NB4 (cell line): Measurements from ENCODE around the gene RTF2.

Experiments used
- MAX ChIP-seq: IDR thresholded peaks from 2 replicates; pipeline ENCODE4 v1.6.1; 2011; ENCODE audit warnings: low read depth, low read length
- MYC ChIP-seq: IDR thresholded peaks from 2 replicates; pipeline ENCODE4 v1.6.1; 2011; ENCODE audit warnings: low read depth, low read length
- POLR2A ChIP-seq: IDR thresholded peaks from 2 replicates; pipeline ENCODE4 v1.6.1; 2011; ENCODE audit warnings: mild to moderate bottlenecking; ENCODE audit not compliant: insufficient read length; ENCODE audit errors: extremely low read depth
- TF ChIP-seq, protein P1 (sequence below): IDR thresholded peaks from one replicate; pipeline ENCODE4 v1.5.1; 2012; ENCODE audit warnings: low read depth, low read length

DNA sequence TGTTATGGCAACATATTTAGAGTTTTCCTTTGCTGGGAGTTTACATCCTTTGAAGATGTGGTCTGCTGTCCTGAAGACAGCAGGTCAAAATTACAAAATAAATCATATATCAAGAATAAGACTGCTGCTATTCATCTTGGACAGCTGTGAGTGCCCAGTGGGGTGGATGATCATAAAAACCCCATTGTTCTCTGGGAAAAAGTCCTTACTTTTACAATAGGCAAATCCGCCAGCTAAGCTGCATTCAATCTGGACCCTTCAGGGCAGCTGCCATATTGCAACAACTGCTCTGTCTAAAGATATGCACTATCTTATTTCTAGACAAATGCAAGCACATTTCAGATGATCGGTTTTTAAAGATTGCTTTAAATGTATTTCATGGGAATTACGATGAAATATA is 37.0 kb upstream of the RTF2 start:
- TF ChIP-seq POLR2A: no peak
- TF ChIP-seq, protein P1, sequence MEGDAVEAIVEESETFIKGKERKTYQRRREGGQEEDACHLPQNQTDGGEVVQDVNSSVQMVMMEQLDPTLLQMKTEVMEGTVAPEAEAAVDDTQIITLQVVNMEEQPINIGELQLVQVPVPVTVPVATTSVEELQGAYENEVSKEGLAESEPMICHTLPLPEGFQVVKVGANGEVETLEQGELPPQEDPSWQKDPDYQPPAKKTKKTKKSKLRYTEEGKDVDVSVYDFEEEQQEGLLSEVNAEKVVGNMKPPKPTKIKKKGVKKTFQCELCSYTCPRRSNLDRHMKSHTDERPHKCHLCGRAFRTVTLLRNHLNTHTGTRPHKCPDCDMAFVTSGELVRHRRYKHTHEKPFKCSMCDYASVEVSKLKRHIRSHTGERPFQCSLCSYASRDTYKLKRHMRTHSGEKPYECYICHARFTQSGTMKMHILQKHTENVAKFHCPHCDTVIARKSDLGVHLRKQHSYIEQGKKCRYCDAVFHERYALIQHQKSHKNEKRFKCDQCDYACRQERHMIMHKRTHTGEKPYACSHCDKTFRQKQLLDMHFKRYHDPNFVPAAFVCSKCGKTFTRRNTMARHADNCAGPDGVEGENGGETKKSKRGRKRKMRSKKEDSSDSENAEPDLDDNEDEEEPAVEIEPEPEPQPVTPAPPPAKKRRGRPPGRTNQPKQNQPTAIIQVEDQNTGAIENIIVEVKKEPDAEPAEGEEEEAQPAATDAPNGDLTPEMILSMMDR: no peak
- TF ChIP-seq MYC: no peak
- TF ChIP-seq MAX: no peak
